CD4-positive, CD25-positive, alpha-beta regulatory T cell (primary cell): ENCODE measurements around the gene GRK1. TPM values are rescaled to one million over a fixed set of nuclear protein-coding genes. Genes with fewer than 3 reads are reported as not detected.
A peak's percentile ranks its signal among the peaks of the same experiment; 100 is the strongest.

ENCODE experiments used
- ATAC-seq, 2 donors: fragments of 150-1000 bp; cut with Tn5 transposase; one replicate each; pipeline ENCODE4 v1.10.0; 2021; ENCODE audit warnings: low read depth in 2 of 2, moderate number of reproducible peaks in 2 of 2, moderate library complexity in 1 of 2
- DNase-seq, 3 donors: peaks; one replicate each; pipeline versions ENCODE4 v3.0.0 to v3.0.0-alpha.2; 2012 to 2022; ENCODE audit warnings: mixed read lengths in 1 of 3
- H3K27ac ChIP-seq: one replicate; pipeline ENCODE4 v1.7.0; 2013; ENCODE audit warnings: mild to moderate bottlenecking, low read length; ENCODE audit not compliant: insufficient read depth, poor library complexity, severe bottlenecking
- H3K27me3 ChIP-seq: one replicate; pipeline ENCODE4 v1.7.0; 2013; ENCODE audit warnings: low read length; ENCODE audit not compliant: control insufficient read depth, insufficient read depth
- H3K36me3 ChIP-seq: one replicate; pipeline ENCODE4 v1.7.0; 2013; ENCODE audit warnings: mild to moderate bottlenecking, low read length, moderate library complexity; ENCODE audit not compliant: control insufficient read depth, insufficient read depth
- H3K4me1 ChIP-seq: 2 replicates; pipeline ENCODE4 v1.7.0; 2013; ENCODE audit warnings: mild to moderate bottlenecking, low read length; ENCODE audit not compliant: insufficient read depth, control insufficient read depth, poor library complexity, severe bottlenecking
- H3K4me3 ChIP-seq: one replicate; pipeline ENCODE4 v1.7.0; 2013; ENCODE audit warnings: low read depth, mild to moderate bottlenecking, low read length, moderate library complexity
- H3K9me3 ChIP-seq, 2 experiments: 1 replicate in 1 of 2; 2 replicates in 1 of 2; pipeline ENCODE4 v1.7.0; 2013; ENCODE audit warnings: low read length in 2 of 2, mild to moderate bottlenecking in 1 of 2, moderate library complexity in 1 of 2; ENCODE audit not compliant: control insufficient read depth in 2 of 2
- H3K27ac Mint-ChIP-seq, 3 donors: one replicate each; pipeline ENCODE4 v1.8.0; 2020 to 2022; ENCODE audit warnings: mild to moderate bottlenecking in 3 of 3, mixed read lengths in 3 of 3, moderate library complexity in 2 of 3
- H3K27me3 Mint-ChIP-seq: one replicate; pipeline ENCODE4 v1.8.0; 2022; ENCODE audit warnings: mild to moderate bottlenecking, mixed read lengths
- H3K36me3 Mint-ChIP-seq: one replicate; pipeline ENCODE4 v1.8.0; 2020; ENCODE audit warnings: mixed read lengths
- H3K4me1 Mint-ChIP-seq, 4 donors: one replicate each; pipeline ENCODE4 v1.8.0; 2020 to 2022; ENCODE audit warnings: mixed read lengths in 4 of 4, mild to moderate bottlenecking in 1 of 4
- H3K4me3 Mint-ChIP-seq, 4 donors: one replicate each; pipeline ENCODE4 v1.8.0; 2020 to 2022; ENCODE audit warnings: mild to moderate bottlenecking in 4 of 4, mixed read lengths in 4 of 4, moderate library complexity in 3 of 4
- H3K9me3 Mint-ChIP-seq, 7 donors: one replicate each; pipeline ENCODE4 v1.8.0; 2020 to 2022; ENCODE audit warnings: mixed read lengths in 7 of 7, mild to moderate bottlenecking in 3 of 7, moderate library complexity in 2 of 7
- polyA plus RNA-seq, 4 donors: library from polyadenylated mRNA; unstranded; fragments of 300-500 nt; fragmentation: Illumina TruSeq; gene quantifications; one replicate each; pipeline ENCODE4 v1.2.3, GENCODE V29; 2021
- total RNA-seq: library from RNA; stranded (reverse); gene quantifications from one replicate; pipeline ENCODE4 v1.2.3, GENCODE V29; 2022

Gene GRK1
- total and polyA plus RNA-seq, 5 donors from 2014 or later = not detected

- no peaks in the 10 kb centered on the region for H3K4me1 Mint-ChIP-seq
- DNase-seq = no peak
- H3K27ac Mint-ChIP-seq = no peak overlapping the region
- no peaks in the 10 kb centered on the region for H3K4me1 ChIP-seq
- H3K4me3 Mint-ChIP-seq = no peak overlapping the region
- H3K27me3 Mint-ChIP-seq = peaks cover 24% of the 10 kb centered on the region
- H3K9me3 ChIP-seq = no peaks in the 10 kb centered on the region
- H3K27ac ChIP-seq = no peak overlapping the region
- H3K27me3 ChIP-seq = peaks cover 5% of the 10 kb centered on the region
- H3K4me3 ChIP-seq = no peak overlapping the region
- no peak for ATAC-seq
- H3K36me3 Mint-ChIP-seq = no peaks in the 10 kb centered on the region
- H3K9me3 Mint-ChIP-seq = peaks cover 0 to 4% (median 0%) of the 10 kb centered on the region in 7 donors
- no peaks in the 10 kb centered on the region for H3K36me3 ChIP-seq
Observed at GRCh38 chr13:113766035-113766800, 99.2 kb downstream of the GRK1 start.

- H3K4me1 ChIP-seq = no peaks in the 10 kb centered on the region
- H3K4me3 Mint-ChIP-seq = no peak overlapping the region
- H3K27me3 ChIP-seq = peaks cover 3% of the 10 kb centered on the region
- no peaks in the 10 kb centered on the region for H3K9me3 ChIP-seq
- no peak overlapping the region for H3K27ac Mint-ChIP-seq
- peaks cover 0 to 5% (median 0%) of the 10 kb centered on the region in 7 donors for H3K9me3 Mint-ChIP-seq
- DNase-seq (no peak), ATAC-seq (no peak)
- no peak overlapping the region for H3K4me3 ChIP-seq
- H3K4me1 Mint-ChIP-seq = peaks cover 0 to 7% (median under 1%) of the 10 kb centered on the region in 4 donors
- H3K27me3 Mint-ChIP-seq = peaks cover 12% of the 10 kb centered on the region
- no peaks in the 10 kb centered on the region for H3K36me3 ChIP-seq
- H3K36me3 Mint-ChIP-seq = no peaks in the 10 kb centered on the region
- H3K27ac ChIP-seq = no peak overlapping the region
Observed at GRCh38 chr13:113767366-113767765, 100.3 kb downstream of the GRK1 start.

DNA sequence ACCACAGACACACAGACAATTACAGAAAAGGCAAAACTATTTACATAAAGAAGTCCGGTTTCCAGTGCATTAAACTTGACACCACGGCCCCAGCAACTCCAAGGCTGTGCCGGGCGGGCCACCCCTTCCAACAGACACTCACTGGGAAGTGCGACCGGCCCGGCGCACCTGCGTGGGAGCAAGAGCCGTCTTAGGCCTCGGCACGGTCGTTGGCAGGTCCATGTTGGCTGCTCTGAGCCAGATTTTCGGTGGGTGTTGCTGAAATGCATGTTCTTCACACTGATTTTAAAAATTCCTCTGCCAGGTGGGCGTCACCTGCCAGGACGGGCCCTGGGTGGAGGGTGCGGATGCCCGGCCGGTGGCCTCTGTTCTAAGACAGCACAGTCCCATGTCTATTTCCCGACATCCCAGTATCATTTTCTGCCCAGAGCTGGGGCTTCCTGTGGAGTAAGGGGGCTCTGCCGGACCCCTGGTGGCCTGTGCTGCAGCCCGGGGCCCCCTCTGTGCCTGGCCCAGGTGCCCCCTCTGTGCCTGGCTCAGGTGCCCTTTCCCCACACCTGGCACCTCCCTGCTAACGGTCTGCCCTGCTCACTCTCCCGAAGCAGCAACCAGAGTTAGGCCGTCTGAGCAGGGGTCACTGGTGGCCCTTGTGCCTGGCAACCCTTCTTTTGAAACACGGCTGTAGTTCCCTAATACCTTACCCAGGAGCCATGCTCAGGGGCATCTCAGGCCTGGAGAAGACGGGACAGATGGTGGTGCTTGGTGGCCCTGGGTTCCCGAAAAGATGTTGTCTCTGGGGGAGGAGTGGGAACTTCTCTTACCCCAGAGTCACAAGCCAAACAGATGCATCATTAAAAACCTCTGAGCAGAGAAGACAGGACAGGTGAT, 101.2 kb downstream of the GRK1 start:
- Mint-ChIP-seq H3K4me3 (no peak overlapping the region), H3K27ac (no peak overlapping the region), H3K36me3 (no peaks in the 10 kb centered on the region), H3K9me3 (peaks cover 0 to 9% (median 0%) of the 10 kb centered on the region in 7 donors), H3K4me1 (peaks cover 0 to 12% (median under 1%) of the 10 kb centered on the region in 4 donors), H3K27me3 (peaks cover 6% of the 10 kb centered on the region)
- Histone ChIP-seq H3K4me3 (no peak overlapping the region), H3K36me3 (no peaks in the 10 kb centered on the region), H3K9me3 (no peaks in the 10 kb centered on the region), H3K27ac (no peak overlapping the region), H3K4me1 (no peaks in the 10 kb centered on the region), H3K27me3 (no peaks in the 10 kb centered on the region)
- DNase-seq (no peak), ATAC-seq (no peak)

GRCh38 chr13:113769106-113769505, 102.1 kb downstream of the GRK1 start:
- peaks cover 0 to 12% (median under 1%) of the 10 kb centered on the region in 4 donors for H3K4me1 Mint-ChIP-seq
- no peak for ATAC-seq
- H3K4me3 ChIP-seq = no peak overlapping the region
- H3K4me1 ChIP-seq = no peaks in the 10 kb centered on the region
- no peaks in the 10 kb centered on the region for H3K36me3 Mint-ChIP-seq
- no peak overlapping the region for H3K27ac ChIP-seq
- no peak overlapping the region for H3K4me3 Mint-ChIP-seq
- no peaks in the 10 kb centered on the region for H3K36me3 ChIP-seq
- no peak overlapping the region for H3K27ac Mint-ChIP-seq
- peaks cover 0 to 9% (median 0%) of the 10 kb centered on the region in 7 donors for H3K9me3 Mint-ChIP-seq
- H3K27me3 ChIP-seq = no peaks in the 10 kb centered on the region
- no peaks in the 10 kb centered on the region for H3K9me3 ChIP-seq
- DNase-seq = no peak
- H3K27me3 Mint-ChIP-seq = no peaks in the 10 kb centered on the region

DNA sequence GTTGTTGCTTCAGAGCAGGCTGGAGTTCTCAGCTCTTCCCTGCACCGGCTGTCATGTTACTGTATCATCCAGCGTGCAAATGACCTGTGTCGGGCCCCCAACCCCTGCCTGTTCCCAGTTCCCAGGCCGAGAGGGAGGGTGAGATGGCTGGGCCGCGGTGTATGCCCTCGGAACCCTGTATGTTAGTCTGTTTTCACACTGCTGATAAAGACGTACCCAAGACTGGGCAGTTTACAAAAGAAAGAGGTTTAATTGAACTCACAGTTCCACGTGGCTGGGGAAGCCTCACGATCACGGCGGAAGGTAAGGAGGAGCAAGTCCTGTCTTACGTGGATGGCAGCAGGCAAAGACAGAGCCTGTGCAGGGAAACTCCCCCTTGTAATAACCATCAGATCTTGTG, 102.9 kb downstream of the GRK1 start:
- ATAC-seq (no peak), DNase-seq (no peak)
- Mint-ChIP-seq H3K9me3 (peaks cover 0 to 9% (median 0%) of the 10 kb centered on the region in 7 donors), H3K4me3 (no peak overlapping the region), H3K36me3 (no peaks in the 10 kb centered on the region), H3K4me1 (peaks cover 0 to 12% (median under 1%) of the 10 kb centered on the region in 4 donors), H3K27me3 (no peaks in the 10 kb centered on the region), H3K27ac (no peak overlapping the region)
- Histone ChIP-seq H3K4me1 (no peaks in the 10 kb centered on the region), H3K4me3 (no peak overlapping the region), H3K27me3 (no peaks in the 10 kb centered on the region), H3K36me3 (no peaks in the 10 kb centered on the region), H3K27ac (no peak overlapping the region), H3K9me3 (no peaks in the 10 kb centered on the region)

DNA sequence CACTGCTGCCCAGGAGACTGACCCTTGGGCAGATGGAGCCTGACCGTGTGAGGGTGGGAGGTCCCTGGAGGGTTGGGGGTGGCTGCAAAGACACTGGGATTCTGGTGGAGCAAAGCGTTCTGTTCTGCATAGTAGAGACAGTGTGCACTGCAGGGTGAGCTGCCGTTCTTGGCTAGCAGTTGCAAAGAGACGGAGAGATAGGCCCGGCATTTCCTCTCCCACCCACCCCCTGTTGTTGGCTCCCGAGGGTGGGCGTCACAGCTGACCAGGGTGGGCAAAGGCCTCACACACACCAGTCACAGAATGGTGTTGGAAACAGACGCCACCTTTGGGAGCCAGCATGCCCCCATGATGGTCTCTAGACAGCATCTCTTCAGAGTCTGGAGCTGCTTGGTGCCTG, 103.4 kb downstream of the GRK1 start:
- Histone ChIP-seq H3K27ac (no peak overlapping the region), H3K4me3 (no peak overlapping the region), H3K9me3 (no peaks in the 10 kb centered on the region), H3K36me3 (no peaks in the 10 kb centered on the region), H3K4me1 (no peaks in the 10 kb centered on the region), H3K27me3 (no peaks in the 10 kb centered on the region)
- Mint-ChIP-seq H3K4me3 (no peak overlapping the region), H3K27me3 (no peaks in the 10 kb centered on the region), H3K4me1 (peaks cover 0 to 12% (median under 1%) of the 10 kb centered on the region in 4 donors), H3K27ac (no peak overlapping the region), H3K36me3 (no peaks in the 10 kb centered on the region), H3K9me3 (peaks cover 0 to 9% (median 0%) of the 10 kb centered on the region in 7 donors)
- ATAC-seq (no peak), DNase-seq (no peak)

DNA sequence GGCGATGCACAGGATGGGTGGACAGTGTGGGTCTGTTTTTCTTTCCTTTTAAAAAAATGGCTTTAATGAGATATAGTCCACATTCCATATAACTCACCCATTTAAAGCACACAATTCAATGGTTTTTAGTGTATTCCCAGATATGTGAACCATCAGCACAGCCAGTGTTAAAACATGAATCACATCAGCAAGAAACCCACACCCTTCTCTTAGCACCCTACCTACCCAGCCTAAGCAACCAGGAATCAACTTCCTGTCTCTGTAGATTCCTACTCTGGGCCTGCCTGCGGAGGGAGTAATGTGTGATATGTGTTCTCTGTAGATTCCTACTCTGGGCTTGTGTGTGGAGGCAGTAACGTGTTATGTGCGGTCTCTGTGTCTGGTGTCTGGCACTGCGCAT, 103.9 kb downstream of the GRK1 start:
- Histone ChIP-seq H3K36me3 (no peaks in the 10 kb centered on the region), H3K27ac (no peak overlapping the region), H3K4me1 (no peaks in the 10 kb centered on the region), H3K9me3 (no peaks in the 10 kb centered on the region), H3K27me3 (no peaks in the 10 kb centered on the region), H3K4me3 (no peak overlapping the region)
- DNase-seq (no peak), ATAC-seq (no peak)
- H3K36me3 Mint-ChIP-seq = no peaks in the 10 kb centered on the region
- H3K27ac Mint-ChIP-seq = no peak overlapping the region
- H3K27me3 Mint-ChIP-seq = no peaks in the 10 kb centered on the region
- H3K4me1 Mint-ChIP-seq = peaks cover 0 to 12% (median under 1%) of the 10 kb centered on the region in 4 donors
- H3K9me3 Mint-ChIP-seq = peaks cover 0 to 9% (median 0%) of the 10 kb centered on the region in 7 donors
- H3K4me3 Mint-ChIP-seq = peak overlapping the region in 1 of 4 donors; percentile 28
